Measurements from ENCODE around the gene DACT3.

- TF ChIP-seq CTCF (IDR thresholded peaks at IDR 0.05), result no peak
- TF ChIP-seq POLR2A (IDR thresholded peaks at IDR 0.05), result no peak
- no peak for TF ChIP-seq EP300 (IDR thresholded peaks at IDR 0.05)
Observed at GRCh38 chr19:46650445-46650844, 10.5 kb downstream of the DACT3 start.

Data from upper lobe of left lung (tissue), 4 donors.